C4-2B (cell line): ENCODE results near the gene KRABD2.

Experiments used
- ZFX ChIP-seq: fragments of 450-650 bp; IDR thresholded peaks from 2 replicates; pipeline ENCODE4 v1.6.1; 2017
- TF ChIP-seq, protein P1 (sequence below): fragments of 450-650 bp; conservative IDR thresholded peaks from 2 replicates; pipeline ENCODE4 v1.5.1; 2017; ENCODE audit warnings: mild to moderate bottlenecking

DNA sequence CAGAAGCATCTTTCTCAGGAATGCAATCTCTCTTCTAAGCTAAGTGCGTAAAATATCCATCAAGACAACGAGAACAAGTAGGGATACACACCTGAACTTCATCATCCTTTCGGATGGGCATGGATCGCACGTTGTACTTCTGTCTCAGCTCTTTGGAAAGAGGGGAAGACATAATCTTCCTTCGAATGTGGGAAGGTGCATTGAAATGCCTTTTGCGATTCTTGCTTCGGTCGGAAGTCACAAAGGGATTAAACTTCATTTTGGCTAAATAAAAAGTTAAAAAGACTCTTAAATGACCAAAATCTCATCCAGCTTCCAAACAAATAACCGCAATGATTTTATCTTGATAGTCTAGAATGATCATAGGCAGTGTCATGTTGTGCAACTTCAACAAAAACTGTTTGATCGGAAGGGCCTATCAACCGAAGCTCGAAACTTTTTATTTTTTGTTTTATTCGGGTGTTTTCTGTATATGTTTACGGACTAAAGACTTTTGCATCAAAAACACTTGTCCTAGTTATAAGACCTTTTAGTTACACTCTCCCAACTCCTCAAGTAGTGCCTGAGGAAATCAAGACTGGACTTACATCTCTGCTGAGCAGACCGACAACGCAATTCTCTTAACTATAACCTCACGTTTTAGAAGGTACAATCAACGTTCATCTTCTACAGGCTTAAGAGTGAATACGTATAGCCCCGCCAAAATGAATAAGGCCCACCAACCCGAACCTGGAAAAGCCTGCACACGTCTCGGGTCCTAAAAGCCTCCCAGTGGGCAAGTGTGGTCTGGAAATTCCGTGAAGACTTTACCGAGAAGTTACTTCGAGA, 5.8 kb upstream of the KRABD2 start:
- TF ChIP-seq, protein P1, sequence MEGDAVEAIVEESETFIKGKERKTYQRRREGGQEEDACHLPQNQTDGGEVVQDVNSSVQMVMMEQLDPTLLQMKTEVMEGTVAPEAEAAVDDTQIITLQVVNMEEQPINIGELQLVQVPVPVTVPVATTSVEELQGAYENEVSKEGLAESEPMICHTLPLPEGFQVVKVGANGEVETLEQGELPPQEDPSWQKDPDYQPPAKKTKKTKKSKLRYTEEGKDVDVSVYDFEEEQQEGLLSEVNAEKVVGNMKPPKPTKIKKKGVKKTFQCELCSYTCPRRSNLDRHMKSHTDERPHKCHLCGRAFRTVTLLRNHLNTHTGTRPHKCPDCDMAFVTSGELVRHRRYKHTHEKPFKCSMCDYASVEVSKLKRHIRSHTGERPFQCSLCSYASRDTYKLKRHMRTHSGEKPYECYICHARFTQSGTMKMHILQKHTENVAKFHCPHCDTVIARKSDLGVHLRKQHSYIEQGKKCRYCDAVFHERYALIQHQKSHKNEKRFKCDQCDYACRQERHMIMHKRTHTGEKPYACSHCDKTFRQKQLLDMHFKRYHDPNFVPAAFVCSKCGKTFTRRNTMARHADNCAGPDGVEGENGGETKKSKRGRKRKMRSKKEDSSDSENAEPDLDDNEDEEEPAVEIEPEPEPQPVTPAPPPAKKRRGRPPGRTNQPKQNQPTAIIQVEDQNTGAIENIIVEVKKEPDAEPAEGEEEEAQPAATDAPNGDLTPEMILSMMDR = no peak
- peak; percentile 21; the same call in 1 of the 2 replicates for TF ChIP-seq ZFX
